ENCODE data around the gene EXOC6B. TPM values are rescaled to one million over a fixed set of nuclear protein-coding genes. Genes with fewer than 3 reads are reported as not detected.

The EXOC6B gene
- total RNA-seq, 1 experiment from 2014 or later = 40.1 TPM

DNA sequence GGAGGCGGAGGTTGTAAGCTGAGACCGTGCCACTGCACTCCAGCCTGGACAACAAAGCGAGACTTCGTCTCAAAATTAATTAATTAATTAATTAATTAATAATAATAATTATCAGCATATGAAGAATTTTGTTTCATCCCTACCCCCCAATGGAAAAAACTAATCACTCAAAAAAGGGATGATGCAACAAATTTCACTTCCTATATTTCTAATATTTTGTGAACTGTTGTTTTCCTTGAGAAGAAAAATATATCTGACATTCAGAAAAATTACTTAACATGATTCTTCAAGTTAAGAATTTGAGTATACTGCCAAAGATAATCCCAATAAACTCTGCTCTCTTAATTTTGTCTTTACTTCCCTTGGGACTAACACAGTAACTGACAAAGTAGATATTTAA lies 28.1 kb downstream of the EXOC6B start:
- no peak overlapping the region for H4K5ac ChIP-seq (ENCODE audit: insufficient read length, low read depth, low read length)
- no peak for DNase-seq
- no peak overlapping the region for H4K91ac ChIP-seq (ENCODE audit: insufficient read length, low read depth, low read length)
- H3K9me3 ChIP-seq (ENCODE audit: control insufficient read depth, low read depth, low read length) = no peaks in the 10 kb centered on the region
- no peaks in the 10 kb centered on the region; the same call in 1 of the 2 replicates for H3K79me2 ChIP-seq (ENCODE audit: insufficient read depth, low read length)
- WGBS (ENCODE audit: extremely low coverage, insufficient read length, low lambda C conversion rate) = no CpG with 5 or more reads among the region's 4 CpGs
- TF ChIP-seq, protein P1, sequence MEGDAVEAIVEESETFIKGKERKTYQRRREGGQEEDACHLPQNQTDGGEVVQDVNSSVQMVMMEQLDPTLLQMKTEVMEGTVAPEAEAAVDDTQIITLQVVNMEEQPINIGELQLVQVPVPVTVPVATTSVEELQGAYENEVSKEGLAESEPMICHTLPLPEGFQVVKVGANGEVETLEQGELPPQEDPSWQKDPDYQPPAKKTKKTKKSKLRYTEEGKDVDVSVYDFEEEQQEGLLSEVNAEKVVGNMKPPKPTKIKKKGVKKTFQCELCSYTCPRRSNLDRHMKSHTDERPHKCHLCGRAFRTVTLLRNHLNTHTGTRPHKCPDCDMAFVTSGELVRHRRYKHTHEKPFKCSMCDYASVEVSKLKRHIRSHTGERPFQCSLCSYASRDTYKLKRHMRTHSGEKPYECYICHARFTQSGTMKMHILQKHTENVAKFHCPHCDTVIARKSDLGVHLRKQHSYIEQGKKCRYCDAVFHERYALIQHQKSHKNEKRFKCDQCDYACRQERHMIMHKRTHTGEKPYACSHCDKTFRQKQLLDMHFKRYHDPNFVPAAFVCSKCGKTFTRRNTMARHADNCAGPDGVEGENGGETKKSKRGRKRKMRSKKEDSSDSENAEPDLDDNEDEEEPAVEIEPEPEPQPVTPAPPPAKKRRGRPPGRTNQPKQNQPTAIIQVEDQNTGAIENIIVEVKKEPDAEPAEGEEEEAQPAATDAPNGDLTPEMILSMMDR (conservative IDR thresholded peaks at IDR 0.05) = no peak
- H3K79me1 ChIP-seq (ENCODE audit: insufficient read depth, low read depth, low read length, poor library complexity, severe bottlenecking) = no peaks in the 10 kb centered on the region
- no peak overlapping the region for H3K18ac ChIP-seq (ENCODE audit: insufficient read length, low read depth, low read length)
- no peak overlapping the region for H3K14ac ChIP-seq (ENCODE audit: insufficient read depth, low read length)
- no peaks in the 10 kb centered on the region for H3K4me1 ChIP-seq (ENCODE audit: insufficient read depth, low read length)
- H3K27me3 Mint-ChIP-seq (ENCODE audit: low read depth) = no peaks in the 10 kb centered on the region
- no peak overlapping the region for H3K27ac ChIP-seq (ENCODE audit: insufficient read length, low read depth, low read length)
- H3K9ac ChIP-seq (ENCODE audit: extremely low read depth, insufficient read length, low read length) = no peak overlapping the region
- H3K56ac ChIP-seq (ENCODE audit: insufficient read length, low read depth, low read length) = no peak overlapping the region
- H3K23ac ChIP-seq (ENCODE audit: insufficient read length, low read depth, low read length) = no peak overlapping the region
- H2BK12ac ChIP-seq (ENCODE audit: insufficient read length, low read depth, low read length) = no peak overlapping the region
- no peak overlapping the region for H2AFZ ChIP-seq (ENCODE audit: low read length)
- H4K8ac ChIP-seq (replicated peaks; ENCODE audit: insufficient read length, low read depth, low read length) = no peak overlapping the region
- no peaks in the 10 kb centered on the region for H4K20me1 ChIP-seq (ENCODE audit: control insufficient read depth, insufficient read depth, insufficient read length)
- no peaks in the 10 kb centered on the region for H3K27me3 ChIP-seq (ENCODE audit: insufficient read depth, low read length)
- no peaks in the 10 kb centered on the region for H3K36me3 Mint-ChIP-seq (ENCODE audit: insufficient read depth in 1 of 3, low read depth in 3 of 3)
- H2BK15ac ChIP-seq (ENCODE audit: low read depth, low read length) = no peak overlapping the region
- no peak overlapping the region for H2AK5ac ChIP-seq (ENCODE audit: insufficient read length, low read length)
- no peak overlapping the region for H2BK5ac ChIP-seq (ENCODE audit: insufficient read length, low read length)
- H3K4me1 Mint-ChIP-seq = peaks cover 0 to 3% of the 10 kb centered on the region in 2 experiments; a peak in 2 of 4 replicates
- H3T11ph ChIP-seq (ENCODE audit: low read length) = no peak overlapping the region
- no peak overlapping the region for H2BK20ac ChIP-seq (ENCODE audit: low read depth, low read length, poor library complexity, severe bottlenecking)
- no peak overlapping the region for H2BK120ac ChIP-seq (ENCODE audit: low read depth, low read length, poor library complexity, severe bottlenecking)
- no peak overlapping the region for H3K27ac Mint-ChIP-seq
- H3K9me3 Mint-ChIP-seq = no peaks in the 10 kb centered on the region
- no peak overlapping the region for H3K4ac ChIP-seq (ENCODE audit: low read depth, low read length)
- no peak overlapping the region for H3K4me3 Mint-ChIP-seq
- no peak overlapping the region for H3K4me2 ChIP-seq (ENCODE audit: insufficient read depth, insufficient read length, low read length)
- H3K23me2 ChIP-seq (ENCODE audit: insufficient read length, low read depth, low read length, poor library complexity, severe bottlenecking) = no peaks in the 10 kb centered on the region
